NCI-H1436 (cell line): ENCODE measurements around the gene CIAO2B.
"Not testable (repeated sequence)": the region's sequence is repeated elsewhere in the genome, so short reads cannot be mapped to it uniquely, and the experiment has no call there.

ENCODE experiments used
- DNase-seq: peaks from one replicate; lab custom pipeline; 2025; lab: John Stamatoyannopoulos, UW

Gene CIAO2B

GRCh38 chr16:66903544-66904427, 30.4 kb downstream of the CIAO2B start:
- DNase-seq, result no peak

DNA sequence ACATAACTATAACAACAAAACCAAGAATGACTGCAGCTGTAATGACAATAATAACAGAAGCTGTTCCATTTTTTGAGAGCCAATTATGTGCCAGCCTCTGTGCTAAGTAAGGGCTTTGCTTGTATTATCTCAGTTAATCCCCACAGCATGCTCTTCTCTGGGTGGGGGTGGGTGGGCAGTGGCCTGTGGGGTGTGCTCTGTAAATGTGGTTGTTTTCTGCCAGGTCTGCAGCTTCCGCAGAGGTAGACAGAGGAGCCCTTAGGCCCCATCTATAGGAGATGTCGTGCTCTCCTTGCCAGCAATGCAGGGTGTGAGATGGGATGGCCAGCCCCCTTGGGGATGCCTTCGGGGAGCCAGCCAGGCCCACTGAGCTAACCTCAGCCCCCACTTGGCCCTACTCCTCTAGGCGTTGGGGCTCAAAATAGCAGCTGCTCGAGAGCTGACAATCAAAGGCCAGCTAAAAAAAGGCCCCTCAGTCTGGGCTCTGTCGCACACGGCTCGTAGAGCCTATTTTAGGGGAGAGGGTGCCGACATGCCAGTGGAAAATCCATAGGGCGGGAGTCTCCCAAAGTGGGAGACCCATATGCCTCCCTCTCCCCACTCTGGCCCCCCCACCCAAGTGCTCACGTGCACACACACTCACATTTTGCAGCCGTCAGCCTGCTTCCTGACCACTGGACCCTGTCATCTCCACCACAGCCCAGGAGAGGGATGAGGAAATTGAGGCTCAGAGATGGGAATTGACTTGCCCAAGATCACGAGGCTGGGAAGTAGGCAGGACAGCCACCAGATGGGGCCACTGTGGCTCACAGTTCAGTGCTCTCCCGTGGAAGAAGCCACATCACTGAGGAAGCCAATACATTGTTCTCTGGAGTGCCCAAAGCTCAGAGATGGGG, 31.3 kb downstream of the CIAO2B start:
- DNase-seq, result no peak

- no peak for DNase-seq
Measured at GRCh38 chr16:66901626-66902025, 32.6 kb downstream of the CIAO2B start.

GRCh38 chr16:66900721-66901441, 33.3 kb downstream of the CIAO2B start:
- no peak for DNase-seq

GRCh38 chr16:66899945-66900710, 34.1 kb downstream of the CIAO2B start:
- peak; percentile 35 for DNase-seq

- DNase-seq, result no peak
Measured at GRCh38 chr16:66899310-66899944, 34.8 kb downstream of the CIAO2B start.

- DNase-seq, result no peak
Measured at GRCh38 chr16:66898933-66899309, 35.3 kb downstream of the CIAO2B start.

DNA sequence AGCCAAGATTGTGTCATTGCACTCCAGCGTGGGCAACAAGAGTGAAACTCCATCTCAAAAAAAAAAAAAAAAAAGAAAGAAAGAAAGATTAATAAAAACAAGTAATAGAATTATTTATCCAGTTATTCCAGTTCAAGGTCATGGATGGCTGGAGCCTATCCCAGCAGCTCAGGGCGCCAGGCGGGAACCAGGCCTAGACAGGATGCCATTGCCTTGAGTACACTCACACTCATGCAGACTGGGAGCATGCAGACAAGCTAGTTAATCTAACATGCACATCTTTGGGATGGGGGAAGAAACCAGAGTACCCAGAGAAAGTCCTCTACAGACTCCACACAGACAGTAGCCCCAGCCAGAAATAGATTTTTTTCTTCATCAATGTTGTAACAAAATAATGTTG, 36.0 kb downstream of the CIAO2B start:
- no peak for DNase-seq

DNA sequence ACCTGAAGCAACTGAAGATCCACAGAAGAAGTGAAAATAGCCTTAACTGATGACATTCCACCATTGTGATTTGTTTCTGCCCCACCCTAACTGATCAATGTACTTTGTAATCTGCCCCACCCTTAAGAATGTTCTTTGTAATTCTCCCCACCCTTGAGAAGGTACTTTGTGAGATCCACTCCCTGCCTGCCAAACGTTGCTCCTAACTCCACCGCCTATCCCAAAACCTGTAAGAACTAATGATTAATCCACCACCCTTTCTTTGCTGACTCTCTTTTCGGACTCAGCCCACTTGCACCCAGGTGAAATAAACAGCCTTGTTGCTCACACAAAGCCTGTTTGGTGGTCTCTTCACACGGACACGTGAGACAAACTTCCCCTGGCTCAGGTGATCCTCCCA, 37.5 kb downstream of the CIAO2B start:
- not testable (repeated sequence) for DNase-seq

GRCh38 chr16:66895999-66896398, 38.2 kb downstream of the CIAO2B start:
- DNase-seq, result no peak

GRCh38 chr16:66895689-66895979, 38.6 kb downstream of the CIAO2B start:
- no peak for DNase-seq

DNA sequence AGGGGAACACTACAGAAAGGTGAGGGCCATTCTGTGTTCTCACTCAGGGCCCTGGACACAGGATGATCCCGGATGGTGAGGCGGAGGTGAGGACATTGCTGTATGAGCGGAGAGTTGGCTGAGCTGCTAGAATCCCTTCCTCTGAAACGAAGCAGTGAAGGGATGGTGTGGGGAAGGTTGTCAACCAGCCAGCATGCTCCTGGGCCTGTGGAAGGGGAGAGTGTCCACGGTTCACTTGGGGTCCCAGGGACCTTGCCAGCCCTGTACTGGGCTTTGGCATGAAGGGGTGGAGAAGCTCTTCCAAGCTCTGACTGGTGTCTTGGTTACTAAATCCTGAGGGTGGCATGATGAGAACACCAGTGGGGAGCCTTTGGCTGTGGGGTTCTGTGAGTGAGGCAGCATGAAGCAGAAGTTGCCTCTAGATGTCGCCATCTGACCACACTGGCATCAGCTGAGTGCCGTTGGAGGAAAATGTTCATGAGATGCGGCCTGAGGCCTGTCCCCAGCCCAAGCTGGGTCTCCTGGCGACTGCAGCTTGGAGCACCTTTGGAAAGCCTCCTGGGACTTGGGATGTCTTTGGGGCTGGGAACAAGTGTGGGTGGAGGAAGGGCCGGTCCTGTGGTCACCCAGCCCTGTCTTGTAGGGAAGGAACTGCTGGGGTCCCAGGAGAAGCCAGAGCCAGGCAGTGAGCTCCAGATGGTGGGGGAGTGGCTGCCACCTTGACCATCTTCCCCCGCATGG, 39.1 kb downstream of the CIAO2B start:
- DNase-seq, result peak; percentile 55

DNA sequence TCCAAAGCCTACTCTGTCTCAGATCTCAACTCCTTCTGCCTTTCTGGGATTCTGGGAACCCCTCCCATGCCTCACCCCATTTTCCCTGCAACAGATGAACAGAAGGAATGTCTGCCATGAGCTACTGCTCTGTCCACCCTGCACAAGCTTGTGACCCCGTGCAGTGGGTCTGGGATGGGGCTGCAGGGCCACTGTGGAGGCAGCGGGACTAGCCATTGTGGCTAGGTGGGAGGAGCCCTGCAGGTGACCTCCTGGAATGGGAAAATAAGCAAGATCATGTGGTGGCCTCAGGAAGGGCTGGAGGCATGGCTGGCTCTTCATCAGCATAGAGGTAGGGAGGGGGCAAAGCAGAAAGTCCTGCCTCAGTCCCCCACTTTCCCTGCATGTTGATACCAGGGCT, 40.1 kb downstream of the CIAO2B start:
- no peak for DNase-seq

GRCh38 chr16:66891797-66892196, 42.4 kb downstream of the CIAO2B start:
- DNase-seq, result no peak

- DNase-seq, result no peak
Measured at GRCh38 chr16:66891360-66891759, 42.8 kb downstream of the CIAO2B start.

DNA sequence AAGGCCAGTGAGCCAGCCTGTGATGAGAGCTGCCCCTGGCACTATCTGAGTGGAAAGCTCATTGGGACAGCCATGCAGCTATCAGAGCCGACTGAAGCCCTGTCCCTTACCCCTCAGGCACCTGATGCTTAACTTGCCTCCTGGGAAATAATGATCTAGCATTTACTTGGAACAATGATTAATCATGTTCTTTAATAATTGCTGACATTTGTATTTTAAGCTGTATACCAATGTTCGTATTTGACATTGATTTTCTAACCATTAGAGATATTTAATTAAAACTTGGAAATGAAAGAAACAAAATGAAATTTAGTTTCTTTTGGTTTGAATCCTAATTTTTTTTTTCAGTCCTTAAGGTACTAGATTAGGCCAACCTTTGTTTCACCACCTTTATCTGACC, 43.4 kb downstream of the CIAO2B start:
- no peak for DNase-seq

DNA sequence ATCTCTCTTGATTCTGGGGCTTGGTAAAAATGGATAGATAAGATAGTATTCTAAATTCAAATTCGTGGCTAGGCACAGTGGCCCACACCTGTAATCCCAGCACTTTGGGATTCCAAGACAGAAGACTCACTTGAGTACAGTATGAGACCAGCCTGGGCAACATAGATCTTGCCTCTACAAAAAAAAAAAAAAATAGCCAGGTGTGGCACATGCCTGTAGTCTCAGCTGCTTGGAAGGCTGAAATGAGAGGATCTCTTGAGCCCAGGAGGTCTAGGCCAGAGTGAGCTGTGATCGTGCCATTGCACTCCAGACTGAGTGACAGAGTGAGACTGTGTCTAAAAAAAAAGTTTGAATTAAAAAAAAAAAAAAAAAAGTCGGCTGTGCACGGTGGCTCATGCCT, 44.6 kb downstream of the CIAO2B start:
- DNase-seq, result no peak

DNA sequence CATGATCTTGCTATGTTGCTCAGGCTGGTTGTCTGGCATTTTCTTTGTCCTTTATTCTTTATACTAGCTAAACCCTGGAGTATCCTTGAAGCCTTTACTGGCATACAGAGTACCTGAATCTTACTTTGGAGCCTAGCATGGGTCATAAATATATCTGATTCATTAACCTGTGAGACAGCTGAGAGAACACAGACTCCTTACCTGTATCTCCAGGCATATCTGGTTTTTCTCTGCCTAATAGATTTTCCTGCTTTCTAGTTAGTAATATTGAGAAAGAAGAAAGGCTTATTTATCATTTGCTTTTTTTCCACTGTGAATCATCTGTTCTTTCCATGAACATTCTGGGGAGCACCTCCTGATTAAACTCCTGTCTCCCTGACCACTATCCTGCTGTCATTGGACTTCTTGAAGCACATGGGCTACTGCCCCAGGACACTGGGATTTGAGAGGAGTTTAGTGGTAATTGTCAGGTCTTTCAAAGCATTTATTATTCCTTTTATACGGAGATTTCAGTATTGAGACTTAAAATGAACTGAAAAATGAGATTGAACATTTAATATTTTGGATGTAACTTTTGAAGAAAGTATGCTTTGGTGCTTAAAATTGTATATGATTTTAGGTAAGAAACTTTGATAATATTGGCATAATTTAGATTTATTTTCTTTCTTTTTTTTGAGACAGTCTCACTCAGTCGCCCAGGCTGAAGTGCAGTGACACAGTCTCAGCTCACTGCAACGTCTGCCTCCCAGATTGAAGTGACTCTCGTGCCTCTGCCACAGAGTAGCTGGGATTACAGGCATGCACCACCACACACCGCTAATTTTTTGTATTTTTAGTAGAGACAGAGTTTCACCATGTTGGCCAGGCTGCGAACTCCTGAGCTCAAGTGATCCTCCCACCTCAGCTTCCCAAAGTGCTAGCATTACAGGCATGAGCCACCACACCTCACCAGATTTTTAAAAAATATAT, 45.3 kb downstream of the CIAO2B start:
- no peak for DNase-seq

- no peak for DNase-seq
Measured at GRCh38 chr16:66886914-66887313, 47.3 kb downstream of the CIAO2B start.
